CMK (cell line): ENCODE results near the gene SPATC1L.

Experiments
- DNase-seq: peaks from one replicate; pipeline ENCODE4 v3.0.0-alpha.2; 2010; ENCODE audit warnings: low read depth

SPATC1L gene

DNA sequence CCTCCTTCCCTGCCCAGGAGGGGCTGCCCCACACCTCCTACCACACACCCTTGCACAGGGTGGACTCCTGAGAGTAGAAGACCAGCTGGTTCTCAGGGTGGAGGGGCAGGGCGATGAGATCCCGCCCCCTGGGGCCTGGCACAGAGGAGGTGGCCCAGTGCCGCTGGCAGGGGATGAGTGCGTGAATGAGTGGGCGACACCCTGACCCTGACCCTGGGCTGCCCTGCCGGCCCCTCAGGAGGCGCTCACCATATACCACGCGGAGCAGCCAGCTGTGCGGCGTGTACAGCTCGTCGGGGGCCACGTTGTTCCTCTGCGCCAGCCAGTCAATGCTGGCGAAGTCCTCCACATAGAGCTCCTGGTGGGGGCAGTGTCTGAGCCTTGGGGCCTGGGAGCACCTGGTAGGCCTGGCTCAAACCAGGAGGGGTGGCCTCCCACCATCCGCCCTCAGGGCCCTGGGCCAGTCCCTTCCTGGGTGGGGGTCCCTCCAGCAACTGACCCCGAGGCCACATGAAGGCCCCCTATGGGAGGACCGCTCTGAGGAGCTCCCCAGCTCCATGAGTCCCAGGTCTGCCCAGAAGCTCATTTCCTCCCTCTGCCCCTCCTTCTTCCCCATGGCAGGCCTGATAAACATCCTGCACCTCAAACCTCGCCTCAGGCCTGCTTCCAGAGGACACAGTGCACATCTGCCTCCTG, 31.3 kb upstream of the SPATC1L start:
- no peak for DNase-seq

DNA sequence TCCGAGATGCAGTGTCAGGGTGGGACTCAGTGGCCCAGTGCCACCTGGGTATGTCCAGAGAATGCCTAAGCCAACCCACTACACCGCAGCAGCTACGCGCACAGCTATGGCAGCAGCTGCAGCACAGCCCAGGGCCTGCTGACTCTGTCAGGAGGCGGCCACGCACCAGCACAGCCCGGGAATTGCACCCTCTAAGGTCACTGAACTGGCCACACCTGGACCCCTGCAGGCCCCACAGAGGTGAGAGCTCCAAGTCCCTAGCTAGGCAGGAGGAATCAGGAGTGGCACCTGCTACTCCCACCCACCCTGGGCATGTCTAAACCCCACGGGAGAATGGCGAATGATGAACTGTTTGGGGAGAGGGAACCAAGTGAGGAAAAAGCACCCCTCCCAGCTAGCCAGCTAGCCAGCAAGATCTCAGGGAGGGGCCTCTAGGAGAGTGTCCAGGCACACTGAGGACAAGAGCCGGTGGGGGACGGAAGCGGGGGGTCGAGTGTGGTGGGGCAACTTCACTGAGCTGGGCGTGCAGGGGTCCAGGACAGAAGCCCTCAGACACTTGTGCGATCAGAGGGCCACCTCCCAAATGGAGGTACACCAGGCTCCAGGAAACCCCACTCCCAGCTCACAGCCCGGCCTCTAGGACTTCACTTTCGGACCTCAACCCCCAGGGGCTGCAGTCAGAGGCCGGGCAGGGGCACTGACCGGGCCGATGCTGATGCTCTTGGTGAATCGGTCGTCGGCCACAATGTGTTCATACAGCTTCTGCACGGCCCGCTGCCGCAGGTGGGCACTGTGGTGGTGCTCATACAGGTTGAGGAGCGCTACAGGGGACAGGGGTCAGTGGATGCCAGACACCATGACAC, 30.4 kb upstream of the SPATC1L start:
- DNase-seq: no peak

DNA sequence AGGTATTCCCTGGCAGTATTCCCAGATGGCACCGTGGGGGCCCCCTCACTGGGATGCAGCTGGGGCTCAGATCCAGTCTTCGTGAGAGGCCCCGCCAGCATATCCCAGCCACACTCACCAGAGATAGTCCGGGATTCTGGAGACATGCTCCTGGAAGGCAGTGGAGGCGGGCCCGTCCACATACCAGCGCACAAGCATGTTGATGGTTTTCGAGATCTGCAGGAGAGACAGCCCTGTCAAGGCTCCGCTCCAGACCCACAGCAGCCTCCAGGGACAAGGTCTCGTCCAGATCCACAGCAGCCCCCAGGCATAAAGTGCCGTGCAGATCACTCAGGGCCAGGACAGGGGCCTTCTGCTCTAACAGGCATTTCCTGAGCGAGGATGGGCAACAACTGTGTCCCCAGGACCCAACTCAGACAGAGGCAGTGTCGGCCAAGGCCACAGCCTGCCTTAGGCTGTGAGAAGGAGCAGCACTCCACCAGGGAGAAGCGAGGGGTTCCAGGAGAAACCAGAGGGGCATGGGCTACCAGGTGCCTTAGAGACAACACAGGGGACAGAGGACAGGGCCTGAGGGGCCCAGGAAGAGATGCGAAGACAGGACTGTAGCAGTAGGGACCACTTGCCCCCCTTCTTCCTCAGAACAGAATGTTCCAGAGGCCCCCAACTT, 29.5 kb upstream of the SPATC1L start:
- DNase-seq: no peak

DNA sequence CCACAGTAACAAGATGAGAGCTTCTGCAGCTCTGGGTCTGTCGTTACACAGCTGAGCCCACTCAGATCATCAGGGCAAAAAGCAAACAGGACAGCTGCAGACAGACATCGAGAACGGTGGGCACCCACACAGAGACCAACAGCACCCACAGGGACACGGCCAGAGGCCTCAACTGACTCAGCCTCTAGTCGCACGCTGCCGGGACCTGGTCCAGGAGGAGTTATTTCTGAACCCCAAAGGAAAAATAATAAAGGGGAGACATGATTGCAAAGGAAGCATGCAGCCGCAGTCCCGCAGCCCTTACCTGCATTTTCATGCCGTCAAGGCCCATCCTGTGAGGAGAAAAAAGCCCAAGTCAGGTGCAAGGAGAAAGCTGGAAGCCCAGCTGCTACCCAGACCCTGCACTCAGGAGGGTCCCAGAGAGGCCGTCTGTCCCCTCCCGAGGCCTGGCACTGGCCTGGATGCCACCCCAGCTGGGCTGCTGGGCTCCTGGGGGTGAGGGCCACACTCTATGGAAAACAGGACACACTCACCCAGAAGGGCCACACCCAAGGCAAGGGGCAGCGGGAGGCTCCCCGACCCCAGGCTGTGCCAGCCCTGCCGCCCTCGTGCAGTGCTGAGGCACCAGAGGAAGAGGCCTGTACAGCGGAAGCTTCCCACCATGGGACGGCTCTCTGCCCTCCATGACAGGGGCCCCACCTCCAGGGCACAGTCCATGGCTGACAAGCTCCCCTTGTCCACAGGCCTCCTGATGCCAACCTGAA, 28.6 kb upstream of the SPATC1L start:
- DNase-seq: no peak

DNA sequence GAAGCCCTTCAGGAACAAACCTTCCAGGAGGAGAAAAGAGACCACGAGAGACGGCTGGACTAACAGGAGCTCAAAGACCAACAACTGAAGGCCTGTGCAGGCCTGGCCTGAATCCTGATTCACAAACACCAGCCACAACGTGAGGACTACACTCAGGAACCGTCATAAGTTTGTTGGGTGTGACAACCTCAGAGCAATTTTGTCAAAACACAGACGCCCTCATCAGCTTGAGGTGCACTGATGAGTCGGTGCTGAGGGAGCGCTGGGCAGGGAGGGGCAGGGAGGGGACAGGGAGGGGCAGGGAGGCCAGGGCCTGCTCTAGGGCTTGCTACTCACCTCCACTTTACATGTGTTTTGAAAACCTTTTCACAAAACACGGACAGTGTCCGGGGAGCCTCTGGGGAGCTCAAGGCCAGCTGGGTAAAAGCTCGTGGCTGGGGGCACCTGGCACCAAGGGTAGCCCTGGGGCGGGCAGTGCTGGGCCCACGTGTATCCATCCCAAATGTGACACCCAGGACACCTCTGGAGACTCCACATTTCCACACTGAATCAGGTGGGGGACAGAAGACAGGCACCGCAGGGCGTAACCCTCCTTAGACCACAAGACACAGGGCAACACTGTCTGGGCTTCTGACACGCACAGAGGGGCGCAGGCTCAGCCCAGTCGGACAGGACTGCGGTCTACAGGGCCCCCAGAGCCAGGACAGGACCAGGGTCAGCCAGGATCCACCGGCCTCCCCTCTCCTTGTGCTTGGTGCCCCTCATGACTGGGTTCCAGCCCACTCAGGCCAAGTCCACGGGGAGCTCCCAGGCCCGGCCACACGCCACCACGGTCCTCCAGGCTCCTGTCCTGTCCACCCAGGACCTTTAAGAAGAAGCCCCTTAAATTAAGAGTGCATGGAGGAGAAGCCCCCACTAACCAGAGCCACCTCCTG, 27.8 kb upstream of the SPATC1L start:
- no peak for DNase-seq

DNA sequence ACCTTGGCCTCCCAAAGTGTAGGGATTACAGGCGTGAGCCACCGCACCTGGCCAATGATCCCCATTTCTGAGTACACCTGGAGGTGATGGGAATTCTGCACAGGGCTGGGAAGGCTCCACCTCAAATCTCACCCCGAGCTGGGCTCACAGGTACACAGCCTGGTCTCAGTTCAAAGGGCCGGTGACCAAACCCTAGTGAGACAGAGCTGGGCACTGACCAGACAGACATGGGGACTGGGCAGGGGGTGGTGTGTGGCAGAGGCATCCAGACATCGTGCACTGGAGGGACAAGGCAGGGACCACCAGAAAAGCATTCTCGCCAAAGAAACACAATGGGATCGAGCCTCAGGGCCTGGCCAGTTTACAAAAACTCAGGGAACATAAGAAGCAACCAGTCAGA, 27.1 kb upstream of the SPATC1L start:
- DNase-seq: no peak

DNA sequence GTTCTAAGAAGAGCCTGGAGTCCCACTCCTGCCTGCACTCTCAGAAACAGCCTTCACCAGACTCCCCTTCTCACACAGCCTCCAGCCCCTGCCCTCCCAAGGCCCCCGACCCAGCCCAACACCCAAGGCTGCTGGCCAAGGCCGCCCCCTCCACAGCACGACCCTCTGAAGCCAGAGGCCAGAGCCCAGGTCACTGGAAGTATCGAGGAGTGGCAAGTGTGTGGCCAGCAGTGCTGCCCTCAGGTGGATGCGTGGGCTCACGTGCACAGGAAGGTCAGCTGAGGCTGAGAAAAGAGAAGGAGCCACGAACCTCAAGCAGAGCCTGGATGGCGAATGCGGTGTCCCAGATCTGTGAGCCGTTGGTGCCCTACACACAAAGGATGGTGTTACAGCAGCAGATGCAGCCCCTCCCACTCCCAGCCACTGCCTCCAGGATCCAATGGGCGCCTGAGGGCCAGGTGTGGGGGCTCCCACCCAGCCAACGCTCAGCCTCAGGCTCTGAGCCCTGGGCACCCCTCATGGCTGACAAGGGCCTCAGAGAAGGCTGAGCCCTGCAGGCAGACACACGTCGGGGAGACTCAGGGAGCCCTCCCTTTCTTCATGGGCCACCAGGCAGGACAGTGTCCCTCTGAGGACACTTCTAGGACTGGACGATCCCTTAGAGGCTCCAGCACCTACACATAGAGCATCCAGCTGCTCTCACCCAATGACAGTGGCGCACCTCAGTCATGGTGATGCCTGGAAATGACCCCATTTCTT, 26.3 kb upstream of the SPATC1L start:
- no peak for DNase-seq

DNA sequence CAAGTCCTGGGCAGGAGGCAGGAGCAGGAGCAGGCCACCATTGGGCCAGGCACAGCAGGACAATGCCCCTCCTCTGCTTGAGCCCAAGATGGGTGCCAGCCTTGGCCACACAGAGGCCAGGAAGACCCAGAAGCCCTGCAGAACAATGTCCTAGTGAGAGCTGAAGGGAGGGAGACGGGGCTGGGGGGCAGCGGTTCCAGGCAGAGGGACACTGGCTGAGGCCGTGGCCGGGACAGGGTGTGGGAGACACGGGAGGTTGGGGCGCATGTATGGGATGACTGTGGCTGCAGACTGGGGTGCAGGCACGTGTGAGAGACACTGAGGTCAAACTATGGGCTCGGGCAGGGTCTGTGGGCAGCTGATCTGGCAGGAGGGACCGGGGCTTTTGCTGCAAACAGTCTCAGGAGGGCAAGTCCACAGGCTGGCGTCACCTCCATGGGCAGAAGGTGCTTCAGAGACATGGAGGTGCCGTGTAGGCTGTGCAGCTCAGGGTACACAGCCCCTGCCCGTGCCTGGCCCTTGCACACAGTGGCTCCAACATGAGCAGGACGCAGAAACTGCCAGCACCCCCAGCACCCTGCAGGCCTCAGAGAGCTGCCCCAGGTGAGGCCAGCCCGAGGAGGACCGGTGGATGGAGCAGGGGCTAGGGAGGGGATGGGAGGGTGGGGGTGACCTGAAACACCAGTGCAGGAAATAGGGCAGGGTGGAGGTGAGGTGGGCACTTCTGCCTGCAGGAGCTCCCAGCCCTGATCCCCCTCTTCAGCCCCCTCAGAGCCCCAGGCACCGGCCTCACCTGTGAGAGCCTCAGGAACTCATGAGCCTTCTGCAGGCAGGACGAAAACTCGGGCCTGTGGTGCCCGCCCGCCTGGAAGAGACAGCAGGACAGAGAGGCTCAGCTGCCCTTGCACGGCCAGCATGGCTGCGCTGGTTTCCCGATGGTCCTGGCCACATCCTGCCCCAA, 24.8 kb upstream of the SPATC1L start:
- DNase-seq: no peak

DNA sequence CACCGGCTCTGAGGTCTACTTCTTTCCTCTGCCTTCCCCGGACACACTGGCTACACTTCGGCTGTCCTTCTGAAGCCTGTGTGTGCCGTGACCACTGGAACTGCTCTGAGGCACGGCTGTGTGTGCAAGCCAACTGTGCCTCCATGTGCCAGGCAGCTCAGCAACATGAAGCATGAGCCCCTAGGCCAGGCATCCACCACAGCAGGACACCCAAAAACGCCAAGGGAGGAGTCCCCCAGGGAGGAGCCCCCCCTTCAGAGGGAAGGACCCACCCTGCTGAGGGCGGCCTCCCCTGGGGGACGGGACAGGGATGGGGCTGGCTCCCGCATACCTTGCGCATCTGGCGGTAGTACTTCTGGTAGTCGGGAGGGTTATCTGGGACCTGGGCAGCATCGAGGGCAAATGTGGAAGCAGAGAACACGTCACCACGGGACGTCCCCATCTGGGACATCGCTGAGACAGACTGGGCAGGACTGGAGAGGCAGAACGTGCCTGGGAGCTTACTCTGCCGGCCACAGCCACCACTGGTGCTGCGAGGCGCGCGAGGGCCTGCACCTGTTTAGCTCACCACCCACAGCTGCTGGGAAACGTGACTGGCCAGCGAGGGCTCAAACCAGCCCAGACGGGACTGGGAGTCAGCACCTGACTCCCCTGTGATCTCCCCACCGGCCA, 23.8 kb upstream of the SPATC1L start:
- no peak for DNase-seq

DNA sequence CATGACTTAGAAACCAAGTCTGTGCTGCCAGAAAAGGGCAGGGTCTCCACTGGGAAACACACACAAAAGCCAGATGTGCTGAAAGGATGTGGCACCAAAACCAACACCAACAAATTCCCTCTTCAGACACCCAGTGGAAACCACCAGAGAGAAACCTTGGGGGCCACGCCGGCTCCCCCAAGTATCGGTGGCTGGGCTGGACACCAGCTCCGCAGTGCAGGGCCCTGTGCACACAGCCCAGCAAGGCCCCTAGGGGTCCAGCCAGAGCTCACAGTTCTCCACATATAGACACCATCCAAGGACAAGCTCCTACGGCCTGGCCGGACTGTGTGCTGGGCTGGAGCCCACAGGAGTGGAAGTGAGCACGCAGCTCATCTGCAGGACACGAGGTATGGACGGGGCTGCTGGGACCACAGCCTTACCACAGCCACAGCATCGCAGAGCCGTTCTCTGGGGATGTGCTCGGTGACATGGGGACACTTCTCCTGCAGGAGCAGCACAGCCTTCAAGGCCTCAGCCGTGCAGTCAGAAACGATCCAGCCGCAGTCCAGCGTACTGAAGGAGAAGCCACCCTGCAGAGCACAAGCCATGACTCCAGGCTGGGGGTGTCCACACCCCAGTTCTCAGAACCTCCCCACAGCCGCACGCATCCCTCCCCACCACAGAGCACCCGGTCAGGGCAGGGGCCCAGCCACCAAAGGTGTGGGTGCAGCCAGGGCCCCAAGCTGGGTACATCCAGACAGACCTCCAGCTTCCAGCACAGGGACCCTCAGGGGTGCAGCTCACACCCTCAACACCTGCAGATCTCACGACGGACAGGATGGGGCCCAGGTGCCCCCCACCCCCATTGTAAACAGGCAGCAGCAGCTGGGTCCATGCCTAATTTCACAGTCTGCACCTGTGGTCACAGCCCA, 23.0 kb upstream of the SPATC1L start:
- no peak for DNase-seq

DNA sequence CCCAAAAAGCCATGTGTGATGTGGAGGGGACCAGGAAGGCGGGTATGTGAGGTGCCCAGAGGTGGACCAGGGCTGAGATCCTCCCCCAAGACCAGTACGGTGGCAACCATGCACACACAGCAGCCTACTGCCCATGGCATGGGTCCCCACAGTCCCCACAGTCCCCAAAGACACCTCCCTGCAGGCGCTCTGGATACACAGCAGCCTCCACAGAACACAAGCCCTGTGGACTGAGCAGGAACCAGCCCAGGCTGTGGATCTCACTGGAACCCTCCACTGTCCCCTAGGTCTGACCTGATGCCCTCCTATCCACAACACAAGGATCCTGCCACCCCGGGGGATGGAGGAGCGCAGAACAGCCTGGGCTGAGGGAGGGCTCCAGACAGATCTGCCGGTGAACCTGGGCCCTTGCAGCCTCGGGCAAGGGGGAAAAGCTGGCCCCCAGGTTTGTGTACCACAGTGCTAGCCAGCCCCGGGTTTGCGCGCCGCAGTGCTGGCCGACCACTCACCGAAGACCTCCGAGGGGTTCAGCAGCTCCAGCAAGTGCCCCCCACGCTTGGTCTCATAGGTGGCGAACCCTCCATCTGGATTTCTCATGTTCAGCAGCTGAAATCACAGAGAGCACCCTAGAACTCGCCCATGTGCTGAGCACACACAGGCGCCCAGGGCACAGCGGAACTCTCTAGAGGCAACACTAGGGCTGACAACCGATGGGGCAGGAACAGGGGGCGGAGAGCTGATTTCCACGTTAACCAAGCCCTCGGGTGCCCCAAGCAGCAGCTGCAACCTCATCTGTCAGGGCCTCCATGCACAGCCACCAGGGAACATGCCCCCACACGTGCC, 22.1 kb upstream of the SPATC1L start:
- DNase-seq: no peak

DNA sequence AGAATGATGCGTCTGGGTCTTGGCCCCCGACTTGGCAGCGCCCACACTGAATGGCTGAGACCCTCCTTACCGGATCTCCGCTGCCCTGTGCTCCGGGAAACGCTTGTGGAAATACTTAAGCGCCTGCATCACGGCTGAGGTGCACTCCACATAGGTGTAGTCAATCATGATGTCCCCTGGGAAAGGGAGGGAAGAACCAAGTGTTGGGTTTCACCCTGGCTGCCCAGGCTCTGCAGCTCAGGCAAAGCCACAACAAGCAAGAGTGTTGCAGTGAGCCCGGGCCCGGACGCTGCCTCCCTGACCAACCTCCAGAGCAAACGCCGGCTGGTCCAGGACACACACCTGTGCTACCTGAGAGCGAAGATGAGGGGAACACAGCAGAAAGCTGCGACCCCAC, 21.5 kb upstream of the SPATC1L start:
- DNase-seq: no peak

DNA sequence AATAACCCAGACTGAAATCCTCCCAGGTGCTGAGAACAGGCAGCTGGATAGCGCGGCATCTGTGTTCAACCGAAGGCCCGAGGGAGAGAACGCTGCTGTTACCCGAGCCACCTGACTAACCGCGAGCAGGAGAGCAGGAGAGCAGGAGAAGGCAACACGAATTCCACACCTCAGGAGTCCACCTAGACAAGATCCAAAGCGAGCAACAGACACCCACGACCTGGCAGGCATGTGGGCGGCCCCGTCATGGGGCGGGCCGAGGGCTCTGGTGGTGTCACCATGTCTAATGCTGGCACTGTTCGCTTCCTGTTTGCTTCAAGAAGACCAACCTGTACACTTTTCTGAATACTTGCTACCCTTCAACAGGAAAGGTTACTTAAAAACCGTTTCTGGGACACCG, 20.9 kb upstream of the SPATC1L start:
- no peak for DNase-seq

DNA sequence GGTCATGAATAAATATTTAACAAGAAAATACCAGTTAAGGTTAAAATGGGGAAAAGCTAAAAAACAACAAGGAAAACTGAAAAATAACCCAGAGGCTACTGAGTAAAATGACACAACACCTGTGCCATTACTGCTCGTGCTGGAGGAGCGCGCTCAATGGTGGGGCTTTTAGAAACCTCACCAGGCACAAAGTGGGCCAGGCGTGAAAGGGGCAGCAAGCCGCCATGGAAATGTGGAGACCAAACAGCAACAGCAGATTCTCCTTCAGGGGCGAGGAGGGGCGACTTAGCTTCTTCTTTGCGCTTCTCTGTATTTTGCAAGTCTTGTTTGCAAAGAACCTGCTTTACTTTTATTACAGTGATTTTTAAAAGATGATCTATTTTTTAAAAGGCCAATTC, 18.9 kb upstream of the SPATC1L start:
- DNase-seq: no peak

DNA sequence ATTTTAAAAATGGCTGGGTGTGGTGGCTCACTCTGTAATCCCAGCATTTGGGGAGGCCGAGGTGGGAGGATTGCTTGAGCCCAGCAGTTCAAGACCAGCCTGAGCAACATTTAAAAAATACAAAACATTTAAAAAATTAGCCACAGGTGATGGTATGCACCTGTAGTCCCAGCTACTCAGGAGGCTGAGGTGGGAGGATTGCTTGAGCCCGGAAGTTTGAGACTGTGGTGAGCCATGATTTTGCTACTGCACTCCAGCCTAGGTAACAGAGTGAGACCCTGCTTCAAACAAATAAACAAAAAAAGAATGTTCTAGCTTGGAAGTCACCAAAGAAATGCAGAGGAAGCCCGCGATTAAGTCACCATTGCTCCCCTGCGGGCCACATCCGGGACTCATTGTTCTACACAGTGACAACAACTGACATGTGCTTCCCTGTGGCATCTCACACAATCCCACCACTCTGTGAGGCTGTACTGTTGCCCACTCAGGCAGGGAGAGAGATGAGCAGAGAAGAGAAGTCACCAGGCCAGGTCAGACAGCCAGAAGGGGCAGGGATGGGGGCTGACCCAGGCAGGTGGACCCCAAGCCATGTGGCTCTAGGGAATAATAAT, 18.4 kb upstream of the SPATC1L start:
- DNase-seq: no peak
